NT2/D1 (cell line): ENCODE results near the gene HJURP.

Experiments used
- DNase-seq: peaks from one replicate; pipeline ENCODE4 v3.0.0-alpha.2; 2011; ENCODE audit warnings: low read depth, low spot score
- H3K27me3 ChIP-seq: 2 replicates; pipeline ENCODE4 v1.6.0; 2011; ENCODE audit warnings: mild to moderate bottlenecking; ENCODE audit not compliant: insufficient read length, insufficient read depth
- H3K36me3 ChIP-seq: 2 replicates; pipeline ENCODE4 v1.6.1; 2011; ENCODE audit warnings: mild to moderate bottlenecking, low read length, mixed read lengths; ENCODE audit not compliant: insufficient read depth, insufficient read length
- H3K4me1 ChIP-seq: 2 replicates; pipeline ENCODE4 v1.5.1; 2011; ENCODE audit not compliant: insufficient read depth, insufficient read length
- H3K4me3 ChIP-seq: 2 replicates; pipeline ENCODE4 v1.5.1; 2011; ENCODE audit warnings: low read depth; ENCODE audit not compliant: insufficient read length
- H3K9ac ChIP-seq: 2 replicates; pipeline ENCODE4 v1.6.0; 2011; ENCODE audit warnings: low read depth; ENCODE audit not compliant: insufficient read length
- H3K9me3 ChIP-seq: 2 replicates; pipeline ENCODE4 v1.5.1; 2011; ENCODE audit warnings: mild to moderate bottlenecking, low read length; ENCODE audit not compliant: insufficient read depth
- SUZ12 ChIP-seq: IDR thresholded peaks from 2 replicates; pipeline ENCODE4 v1.6.1; 2011; ENCODE audit not compliant: insufficient read length, insufficient read depth; ENCODE audit errors: extremely low read depth
- YY1 ChIP-seq: IDR thresholded peaks from 2 replicates; pipeline ENCODE4 v1.6.1; 2011; ENCODE audit not compliant: insufficient read length, insufficient read depth
- ZNF274 ChIP-seq: IDR thresholded peaks from 2 replicates; pipeline ENCODE4 v1.6.1; 2011; ENCODE audit warnings: mild to moderate bottlenecking, low read depth, low read length

Gene HJURP

GRCh38 chr2:233830111-233830802, 24.1 kb downstream of the HJURP start:
- Histone ChIP-seq H3K27me3 (no peaks in the 10 kb centered on the region), H3K36me3 (peaks cover 15% of the 10 kb centered on the region), H3K9ac (no peak overlapping the region), H3K9me3 (no peaks in the 10 kb centered on the region), H3K4me1 (no peaks in the 10 kb centered on the region), H3K4me3 (no peak overlapping the region)
- TF ChIP-seq YY1 (no peak), ZNF274 (no peak), SUZ12 (no peak)
- DNase-seq: no peak

- no peak for DNase-seq
- H3K4me1 ChIP-seq: no peaks in the 10 kb centered on the region
These were observed 24.9 kb downstream of the HJURP start for GRCh38 chr2:233829193-233830110.

GRCh38 chr2:233828546-233829192, 25.7 kb downstream of the HJURP start:
- Histone ChIP-seq H3K27me3 (no peaks in the 10 kb centered on the region), H3K4me3 (no peak overlapping the region), H3K4me1 (no peaks in the 10 kb centered on the region), H3K9me3 (no peaks in the 10 kb centered on the region), H3K36me3 (no peaks in the 10 kb centered on the region), H3K9ac (peak overlapping the region; percentile 18)
- TF ChIP-seq ZNF274 (no peak), SUZ12 (no peak), YY1 (no peak)
- DNase-seq: no peak

More at GRCh38 chr2:233829193-233830110, 24.9 kb downstream of the HJURP start:
- Histone ChIP-seq H3K4me3 (no peak overlapping the region), H3K9ac (no peak overlapping the region), H3K9me3 (no peaks in the 10 kb centered on the region), H3K36me3 (peaks cover 7% of the 10 kb centered on the region), H3K27me3 (no peaks in the 10 kb centered on the region)
- no peak for TF ChIP-seq ZNF274
- TF ChIP-seq YY1: no peak
- no peak for TF ChIP-seq SUZ12

- H3K9ac ChIP-seq: no peak overlapping the region
These were observed 30.0 kb downstream of the HJURP start for GRCh38 chr2:233824373-233824772.

GRCh38 chr2:233823731-233824121, 30.6 kb downstream of the HJURP start:
- Histone ChIP-seq H3K9ac (no peak overlapping the region), H3K27me3 (peaks cover 2% of the 10 kb centered on the region), H3K9me3 (no peaks in the 10 kb centered on the region), H3K36me3 (no peaks in the 10 kb centered on the region), H3K4me1 (peaks cover 7% of the 10 kb centered on the region), H3K4me3 (no peak overlapping the region)
- DNase-seq: no peak
- TF ChIP-seq SUZ12: no peak
- TF ChIP-seq ZNF274: no peak
- TF ChIP-seq YY1: no peak

More at GRCh38 chr2:233824373-233824772, 30.0 kb downstream of the HJURP start:
- TF ChIP-seq YY1 (no peak), ZNF274 (no peak), SUZ12 (no peak)
- Histone ChIP-seq H3K27me3 (no peaks in the 10 kb centered on the region), H3K9me3 (no peaks in the 10 kb centered on the region), H3K36me3 (no peaks in the 10 kb centered on the region), H3K4me3 (no peak overlapping the region), H3K4me1 (peaks cover 7% of the 10 kb centered on the region)
- DNase-seq: no peak

GRCh38 chr2:233822781-233823730, 31.3 kb downstream of the HJURP start:
- H3K9me3 ChIP-seq: no peaks in the 10 kb centered on the region
- peaks cover 7% of the 10 kb centered on the region for H3K4me1 ChIP-seq
- TF ChIP-seq ZNF274 (no peak), SUZ12 (no peak), YY1 (no peak)
- no peaks in the 10 kb centered on the region for H3K36me3 ChIP-seq
- H3K4me3 ChIP-seq: no peak overlapping the region
- no peak overlapping the region for H3K9ac ChIP-seq
- H3K27me3 ChIP-seq: peaks cover 2% of the 10 kb centered on the region
- DNase-seq: no peak
